CD4-positive, alpha-beta T cell treated with Interleukin-17A for 1 hour (primary cell): Measurements from ENCODE around the gene JAML.

ENCODE experiments used
- DNase-seq: peaks from one replicate; pipeline ENCODE4 v3.0.0-alpha.2; 2020

JAML gene

GRCh38 chr11:118239509-118240205 lies 14.8 kb upstream of the JAML start:
- DNase-seq, result no peak

GRCh38 chr11:118238929-118239328 lies 14.1 kb upstream of the JAML start:
- DNase-seq, result no peak

- DNase-seq, result no peak
Observed at GRCh38 chr11:118238421-118238820, 13.6 kb upstream of the JAML start.

- no peak for DNase-seq
Observed at GRCh38 chr11:118236170-118236569, 11.4 kb upstream of the JAML start.

GRCh38 chr11:118234833-118235232 lies 10.0 kb upstream of the JAML start:
- DNase-seq, result no peak

GRCh38 chr11:118233850-118234249 lies 9.0 kb upstream of the JAML start:
- DNase-seq, result no peak

GRCh38 chr11:118233377-118233776 lies 8.6 kb upstream of the JAML start:
- DNase-seq, result no peak

- DNase-seq, result no peak
Observed at GRCh38 chr11:118232659-118233058, 7.8 kb upstream of the JAML start.

GRCh38 chr11:118231461-118231860 lies 6.7 kb upstream of the JAML start:
- no peak for DNase-seq

GRCh38 chr11:118230088-118230487 lies 5.3 kb upstream of the JAML start:
- peak; percentile 79 for DNase-seq

GRCh38 chr11:118229274-118229847 lies 4.5 kb upstream of the JAML start:
- no peak for DNase-seq

GRCh38 chr11:118227865-118228785 lies 3.3 kb upstream of the JAML start:
- peak; percentile 68 for DNase-seq

GRCh38 chr11:118226781-118227180 lies 2.0 kb upstream of the JAML start:
- DNase-seq, result peak; percentile 46

- DNase-seq, result no peak
Observed at GRCh38 chr11:118226296-118226695, 1.5 kb upstream of the JAML start.

GRCh38 chr11:118223992-118224391 lies 819 bp downstream of the JAML start:
- peak; percentile 46 for DNase-seq

GRCh38 chr11:118223570-118223969 lies 1.2 kb downstream of the JAML start:
- DNase-seq, result no peak

- no peak for DNase-seq
Observed at GRCh38 chr11:118222437-118222836, 2.4 kb downstream of the JAML start.

GRCh38 chr11:118221419-118221818 lies 3.4 kb downstream of the JAML start:
- no peak for DNase-seq

GRCh38 chr11:118219732-118220131 lies 5.1 kb downstream of the JAML start:
- no peak for DNase-seq

- DNase-seq, result no peak
Observed at GRCh38 chr11:118219244-118219643, 5.6 kb downstream of the JAML start.

GRCh38 chr11:118217575-118217974 lies 7.2 kb downstream of the JAML start:
- DNase-seq, result no peak

GRCh38 chr11:118216621-118217481 lies 8.0 kb downstream of the JAML start:
- peak; percentile 59 for DNase-seq

- no peak for DNase-seq
Observed at GRCh38 chr11:118215765-118216164, 9.0 kb downstream of the JAML start.
